Lower leg skin (tissue), 4 donors: Measurements from ENCODE around the gene ANO8. TPM values are rescaled to one million over a fixed set of nuclear protein-coding genes. Genes with fewer than 3 reads are reported as not detected.
"Not testable (repeated sequence)": the region's sequence is repeated elsewhere in the genome, so short reads cannot be mapped to it uniquely, and the experiment has no call there.

Experiments used
- DNase-seq, 2 donors: peaks; one replicate each; pipeline ENCODE4 v3.0.0-alpha.2; 2019; ENCODE audit warnings: low spot score in 2 of 2
- H3K4me3 ChIP-seq: fragments of 200-600 bp; sonication (generic); 2 replicates; pipeline ENCODE4 v1.5.1; 2017; ENCODE audit warnings: mild to moderate bottlenecking, low read depth; ENCODE audit not compliant: poor library complexity, severe bottlenecking
- POLR2A ChIP-seq, 2 donors: fragments of 450-650 bp; IDR thresholded peaks; one replicate each; pipeline ENCODE4 v1.6.1; 2016 to 2017; ENCODE audit warnings: antibody characterized with exemption in 2 of 2, mild to moderate bottlenecking in 1 of 2, moderate library complexity in 1 of 2
- WGBS, 2 donors: methylation state at CpG; one replicate each; pipeline ENCODE4 v1.1.5; 2018; 5-methylcytosine and 5-hydroxymethylcytosine counted together
- intact Hi-C: fragments of 100-400 bp; cut with DNase I; formaldehyde crosslinking; loops from one replicate; pipeline ENCODE4 v1.15.0; 2023; ENCODE audit warnings: low total_unique reads
- total RNA-seq, 4 donors: library from RNA; depleted of rRNA; stranded (reverse); fragments of >200 nt; gene quantifications; one replicate each; pipeline ENCODE4 v1.1.0, GENCODE V29; 2016
- TF ChIP-seq, protein P1 (sequence below), 3 donors: fragments of 450-650 bp; IDR thresholded peaks; one replicate each; pipeline ENCODE4 v1.5.1; 2016; ENCODE audit warnings: antibody characterized with exemption in 3 of 3, mild to moderate bottlenecking in 3 of 3, moderate library complexity in 2 of 3

ANO8 gene
- total RNA-seq, 4 donors from 2014 or later, result 31.1 to 56.8 (median 46.9) TPM

DNA sequence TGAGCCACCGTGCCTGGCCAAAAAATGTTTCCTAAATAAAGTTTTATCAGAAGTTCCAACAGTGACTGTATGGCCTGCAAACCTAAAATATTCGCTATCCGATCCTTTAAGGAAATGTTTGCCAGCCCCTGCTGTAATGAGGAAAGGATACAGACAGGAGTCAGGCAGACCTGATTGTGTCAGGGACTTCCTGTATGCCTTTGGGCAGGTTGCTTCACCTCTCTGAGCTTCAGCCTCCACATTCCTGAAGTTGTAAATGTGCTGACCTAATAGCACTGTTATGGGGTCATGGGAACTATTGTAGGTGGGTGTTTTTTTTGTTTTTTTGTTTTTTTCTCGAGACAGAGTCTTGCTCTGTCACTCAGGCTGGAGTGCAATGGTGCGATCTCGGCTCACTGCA is 37.7 kb downstream of the ANO8 start:
- 91 to 93% methylated on average over 6 of the region's 6 CpGs for WGBS, 2 donors
- no peak overlapping the region for H3K4me3 ChIP-seq
- intact Hi-C loops, result loop anchor here (10.0 kb wide), 1 partner anchor 88 kb away; no protein-coding TSS in a partner anchor
- TF ChIP-seq, protein P1, sequence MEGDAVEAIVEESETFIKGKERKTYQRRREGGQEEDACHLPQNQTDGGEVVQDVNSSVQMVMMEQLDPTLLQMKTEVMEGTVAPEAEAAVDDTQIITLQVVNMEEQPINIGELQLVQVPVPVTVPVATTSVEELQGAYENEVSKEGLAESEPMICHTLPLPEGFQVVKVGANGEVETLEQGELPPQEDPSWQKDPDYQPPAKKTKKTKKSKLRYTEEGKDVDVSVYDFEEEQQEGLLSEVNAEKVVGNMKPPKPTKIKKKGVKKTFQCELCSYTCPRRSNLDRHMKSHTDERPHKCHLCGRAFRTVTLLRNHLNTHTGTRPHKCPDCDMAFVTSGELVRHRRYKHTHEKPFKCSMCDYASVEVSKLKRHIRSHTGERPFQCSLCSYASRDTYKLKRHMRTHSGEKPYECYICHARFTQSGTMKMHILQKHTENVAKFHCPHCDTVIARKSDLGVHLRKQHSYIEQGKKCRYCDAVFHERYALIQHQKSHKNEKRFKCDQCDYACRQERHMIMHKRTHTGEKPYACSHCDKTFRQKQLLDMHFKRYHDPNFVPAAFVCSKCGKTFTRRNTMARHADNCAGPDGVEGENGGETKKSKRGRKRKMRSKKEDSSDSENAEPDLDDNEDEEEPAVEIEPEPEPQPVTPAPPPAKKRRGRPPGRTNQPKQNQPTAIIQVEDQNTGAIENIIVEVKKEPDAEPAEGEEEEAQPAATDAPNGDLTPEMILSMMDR (IDR thresholded peaks at IDR 0.05), result no peak
- TF ChIP-seq POLR2A (IDR thresholded peaks at IDR 0.05), result no peak
- DNase-seq, result no peak

DNA sequence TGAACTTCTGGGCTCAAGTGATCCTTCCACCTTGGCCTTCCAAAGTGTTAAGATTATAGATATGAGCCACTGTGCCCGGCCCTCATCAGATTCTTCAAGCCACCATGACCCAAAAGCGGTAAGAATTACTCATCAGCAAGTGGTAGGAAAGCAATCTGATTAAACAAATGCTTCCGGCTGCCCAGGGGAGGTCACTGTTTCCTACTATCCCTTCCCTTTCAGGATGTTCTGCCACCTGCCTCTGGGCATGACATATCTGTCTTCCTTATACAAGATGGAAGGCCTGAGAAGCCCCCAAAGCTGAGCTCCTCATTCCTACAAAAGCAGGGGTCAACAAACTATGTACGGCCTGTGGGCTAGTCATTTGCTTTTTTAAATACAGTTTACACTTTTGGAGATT is 38.4 kb downstream of the ANO8 start:
- no peak for TF ChIP-seq POLR2A (IDR thresholded peaks at IDR 0.05)
- TF ChIP-seq, protein P1 (IDR thresholded peaks at IDR 0.05), result no peak
- intact Hi-C loops, result loop anchor here (10.0 kb wide), 1 partner anchor 89 kb away; no protein-coding TSS in a partner anchor
- 58% methylated on average over 4 of the region's 4 CpGs for WGBS, 2 donors
- DNase-seq, result no peak
- no peak overlapping the region for H3K4me3 ChIP-seq

DNA sequence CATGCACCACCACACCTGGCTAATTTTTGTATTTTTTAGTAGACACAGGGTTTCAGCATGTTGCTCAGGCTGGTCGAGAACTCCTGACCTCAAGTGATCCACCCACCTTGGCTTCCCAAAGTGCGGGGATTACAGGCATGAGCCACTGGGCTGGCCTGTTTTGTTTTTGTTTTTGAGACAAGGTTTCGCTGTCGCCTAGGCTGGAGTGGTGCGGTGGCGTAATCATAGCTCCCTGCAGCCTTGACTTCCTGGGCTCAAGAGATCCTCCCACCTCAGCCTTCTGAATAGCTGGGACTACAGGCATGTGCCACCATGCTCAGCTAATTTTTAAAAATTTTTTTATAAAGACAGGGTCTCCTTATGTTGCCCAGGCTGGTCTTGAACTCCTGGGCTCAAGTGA is 39.1 kb downstream of the ANO8 start:
- H3K4me3 ChIP-seq, DNase-seq: not testable (repeated sequence)
- intact Hi-C loops, result loop anchor here (10.0 kb wide), 1 partner anchor 89 kb away; no protein-coding TSS in a partner anchor
- 90 to 91% methylated on average over 6 of the region's 6 CpGs for WGBS, 2 donors

DNA sequence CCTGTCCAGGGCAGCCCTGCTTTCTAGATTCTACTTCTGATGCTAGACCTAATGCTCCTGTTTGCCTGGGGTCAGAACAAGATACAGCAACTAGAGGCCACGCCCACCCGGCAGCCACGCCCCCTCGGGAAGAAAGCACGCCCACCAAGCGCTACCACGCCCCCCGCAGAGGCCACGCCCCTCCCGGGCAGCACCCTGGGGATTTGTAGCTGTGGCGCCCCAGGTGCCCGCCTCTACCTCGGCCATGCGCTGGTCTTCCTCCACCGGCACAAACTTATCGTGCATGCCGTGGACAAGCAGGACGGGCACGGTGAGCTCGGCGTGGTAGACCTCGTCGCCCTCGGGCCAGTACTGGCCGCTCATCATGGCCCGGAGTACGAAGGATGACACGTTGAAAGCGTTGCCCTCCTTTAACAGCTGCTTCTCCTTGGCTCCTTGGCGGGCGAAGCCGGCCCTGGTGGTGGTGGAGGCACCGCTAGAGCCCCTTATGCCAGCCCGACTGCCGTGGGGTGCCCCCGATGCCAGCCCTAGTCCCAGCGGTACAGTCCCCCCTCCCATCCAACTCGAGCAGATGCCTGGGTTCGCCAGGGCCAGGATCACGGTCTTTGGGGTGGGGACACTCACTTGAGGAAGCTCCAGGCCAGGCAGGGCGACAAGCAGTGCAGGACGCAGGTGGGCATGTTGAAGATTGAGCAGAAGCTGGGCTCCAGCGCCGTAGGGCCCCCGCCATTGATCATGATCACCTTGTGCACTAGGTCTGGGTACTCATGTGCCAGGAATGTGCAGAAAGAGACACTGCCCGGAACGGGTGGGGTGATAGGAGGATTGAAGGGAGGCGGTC is 40.4 kb downstream of the ANO8 start:
- TF ChIP-seq, protein P1 (IDR thresholded peaks at IDR 0.05), result no peak
- TF ChIP-seq POLR2A (IDR thresholded peaks at IDR 0.05), result no peak
- no peak for DNase-seq
- H3K4me3 ChIP-seq, result no peak overlapping the region
- WGBS, 2 donors, result 81 to 82% methylated on average over 46 to 48 of the region's 48 CpGs
- intact Hi-C loops, result loop anchor here (10.0 kb wide), 1 partner anchor 91 kb away; no protein-coding TSS in a partner anchor

DNA sequence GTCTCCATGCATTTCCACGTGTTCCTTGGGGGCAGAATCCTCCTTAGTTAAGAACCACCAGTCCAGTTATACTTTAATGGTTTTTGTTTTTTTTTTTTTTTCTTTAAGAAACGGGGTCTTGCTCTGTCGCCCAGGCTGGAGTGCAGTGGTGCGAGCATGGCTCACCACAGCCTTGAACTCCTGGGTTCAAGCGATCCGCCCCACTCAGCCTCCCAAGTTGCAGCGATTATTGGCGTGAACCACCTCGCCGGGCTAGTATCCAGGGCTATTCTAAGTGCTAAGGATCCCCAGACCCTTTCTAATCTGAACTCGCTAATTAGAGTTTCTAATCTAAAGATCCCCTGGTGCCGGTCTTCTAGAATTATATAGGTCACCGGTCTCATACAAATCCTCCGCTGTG is 41.0 kb downstream of the ANO8 start:
- WGBS, 2 donors, result 86 to 91% methylated on average over 14 of the region's 14 CpGs
- intact Hi-C loops, result loop anchor here (10.0 kb wide), 1 partner anchor 91 kb away; no protein-coding TSS in a partner anchor
- no peak overlapping the region for H3K4me3 ChIP-seq
- DNase-seq, result no peak
- no peak for TF ChIP-seq POLR2A (IDR thresholded peaks at IDR 0.05)
- TF ChIP-seq, protein P1 (IDR thresholded peaks at IDR 0.05), result no peak

DNA sequence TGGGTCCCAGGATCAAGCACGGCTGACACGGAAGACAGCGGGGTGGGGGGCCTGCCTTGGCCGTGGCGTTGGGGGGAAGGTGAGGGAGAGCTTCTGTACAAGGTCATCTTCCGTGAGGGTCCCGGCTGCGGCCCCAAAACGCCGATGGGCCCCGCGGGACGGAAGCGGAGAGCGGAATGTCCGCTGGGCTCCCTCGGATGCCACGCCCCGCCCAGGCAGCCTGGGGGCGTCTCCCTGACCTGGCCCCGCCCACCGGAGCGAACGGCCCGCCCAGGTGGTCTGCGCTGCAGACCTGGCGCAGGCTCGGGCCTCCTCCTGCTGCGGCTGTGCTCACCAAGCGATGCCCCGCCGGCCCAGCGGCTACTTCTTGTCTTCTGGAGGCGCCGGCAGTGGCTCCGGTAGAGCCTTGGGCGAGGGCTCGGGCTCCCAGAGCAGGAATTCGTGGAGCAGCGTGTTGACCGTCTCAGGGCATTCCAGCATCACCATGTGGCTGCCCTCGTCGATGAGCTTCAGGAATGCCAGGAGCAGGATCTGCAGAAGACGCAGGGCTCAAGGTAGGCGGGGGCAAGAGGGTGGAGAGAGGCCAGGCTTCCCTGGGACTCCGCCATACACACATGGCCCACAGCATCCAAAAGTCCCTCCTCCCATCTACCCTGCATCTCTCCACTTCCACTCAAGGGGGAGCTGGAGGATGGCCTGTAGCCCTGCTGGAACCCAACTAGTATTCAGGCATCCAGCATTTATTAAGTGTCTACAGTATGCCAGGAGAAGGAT is 42.2 kb downstream of the ANO8 start:
- TF ChIP-seq POLR2A (IDR thresholded peaks at IDR 0.05), result no peak
- TF ChIP-seq, protein P1 (IDR thresholded peaks at IDR 0.05), result no peak
- WGBS, 2 donors, result 0 to 3% methylated on average over 18 to 21 of the region's 46 CpGs
- intact Hi-C loops, result loop anchor here (10.0 kb wide), 1 partner anchor 92 kb away; no protein-coding TSS in a partner anchor
- DNase-seq, result peak; percentile 65 to 93
- H3K4me3 ChIP-seq, result peak overlapping the region; percentile 6
